IPS-18c (cell line): ENCODE results near the gene BPTF.
"Not testable (repeated sequence)": the region's sequence is repeated elsewhere in the genome, so short reads cannot be mapped to it uniquely, and the experiment has no call there.

Experiments
- H3K4me3 ChIP-seq: 2 replicates; pipeline ENCODE4 v1.7.0; 2013; ENCODE audit warnings: low read depth, mild to moderate bottlenecking, low read length, moderate library complexity; ENCODE audit not compliant: insufficient read depth
- H3K9me3 ChIP-seq: one replicate; pipeline ENCODE4 v1.6.1; 2013; ENCODE audit warnings: mild to moderate bottlenecking, low read length, moderate library complexity; ENCODE audit not compliant: control insufficient read depth, insufficient read depth

The BPTF gene

DNA sequence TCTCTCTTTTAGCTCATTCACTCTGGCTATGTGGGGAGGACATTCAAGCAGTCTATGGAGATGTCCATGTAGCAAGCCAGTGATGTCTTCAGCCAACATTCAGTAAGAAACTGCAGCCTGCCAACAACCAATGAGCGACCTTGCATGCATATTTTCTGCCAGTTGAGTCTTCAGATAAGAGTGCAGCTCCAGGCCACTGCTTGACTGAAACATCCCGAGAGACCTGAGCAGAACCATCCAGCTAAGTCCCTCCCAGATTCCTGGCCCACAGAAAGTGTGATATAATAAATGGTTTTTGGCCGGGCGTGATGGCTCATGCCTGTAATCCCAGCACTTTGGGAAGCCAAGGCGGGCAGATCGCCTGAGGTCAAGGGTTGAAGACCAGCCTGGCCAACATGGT is 181.5 kb downstream of the BPTF start:
- no peaks in the 10 kb centered on the region for H3K9me3 ChIP-seq
- H3K4me3 ChIP-seq = no peak overlapping the region

DNA sequence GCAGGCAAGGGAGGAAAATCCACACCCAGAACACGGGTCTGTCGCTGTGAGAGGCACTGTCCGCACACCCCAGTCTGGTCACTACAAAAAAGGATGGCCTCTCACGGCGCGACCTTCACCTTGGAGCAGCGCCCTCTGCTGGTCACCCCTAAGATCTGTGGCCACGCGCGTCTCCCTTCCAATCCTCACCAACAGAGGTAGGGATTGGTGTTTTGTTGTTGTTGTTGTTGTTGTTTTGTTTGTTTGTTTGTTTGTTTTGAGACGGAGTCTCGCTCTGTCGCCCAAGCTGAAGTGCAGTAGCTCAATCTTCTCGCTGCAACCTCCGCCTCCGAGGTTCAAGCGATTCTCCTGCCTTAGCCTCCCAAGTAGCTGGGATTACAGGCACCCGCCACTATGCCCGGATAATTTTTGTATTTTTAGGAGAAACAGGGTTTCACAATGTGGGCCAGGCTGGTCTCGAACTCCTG is 185.9 kb downstream of the BPTF start:
- Histone ChIP-seq H3K4me3 (no peak overlapping the region), H3K9me3 (no peaks in the 10 kb centered on the region)

- Histone ChIP-seq H3K9me3 (no peaks in the 10 kb centered on the region), H3K4me3 (no peak overlapping the region)
Measured at GRCh38 chr17:68013385-68013784, 188.1 kb downstream of the BPTF start.

GRCh38 chr17:68015081-68015723 is 189.9 kb downstream of the BPTF start:
- Histone ChIP-seq H3K9me3 (no peaks in the 10 kb centered on the region), H3K4me3 (no peak overlapping the region)

DNA sequence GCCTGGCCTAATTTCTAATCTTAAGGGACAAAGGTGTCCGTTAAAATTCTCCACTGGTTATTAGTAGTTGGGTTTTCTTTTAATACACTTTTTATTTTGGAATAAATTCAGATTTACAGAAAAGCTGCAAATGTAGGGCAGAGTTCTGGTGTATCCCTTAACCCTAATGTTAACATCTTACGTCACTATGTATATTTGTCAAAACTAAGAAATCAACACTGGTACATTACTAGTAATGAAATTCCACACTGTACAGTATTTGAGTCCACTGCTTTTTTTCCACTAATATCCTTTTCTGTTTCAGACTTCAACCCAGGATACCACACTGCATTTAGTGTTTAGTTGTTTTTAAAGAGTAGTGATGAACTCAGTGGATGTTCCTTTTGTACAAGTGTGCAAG is 191.5 kb downstream of the BPTF start:
- H3K9me3 ChIP-seq = no peaks in the 10 kb centered on the region
- no peak overlapping the region for H3K4me3 ChIP-seq

DNA sequence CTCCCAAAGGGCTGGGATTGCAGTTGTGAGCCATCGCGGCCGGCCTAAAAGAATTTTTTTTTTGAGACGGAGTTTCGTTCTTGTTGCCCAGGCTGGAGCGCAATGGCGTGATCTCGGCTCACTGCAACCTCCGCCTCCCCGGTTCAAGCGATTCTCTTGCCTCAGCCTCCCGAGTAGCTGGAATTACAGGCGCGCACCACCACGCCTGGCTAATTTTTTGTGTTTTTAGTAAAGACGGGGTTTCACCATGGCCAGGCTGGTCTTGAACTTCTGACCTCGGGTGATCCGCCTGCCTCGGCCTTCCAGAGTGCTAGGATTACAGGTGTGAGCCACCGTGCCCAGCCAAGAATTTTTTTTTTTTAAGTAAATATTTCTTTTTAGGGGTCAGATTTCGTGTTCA is 193.2 kb downstream of the BPTF start:
- not testable (repeated sequence) for H3K9me3 ChIP-seq, H3K4me3 ChIP-seq

- H3K9me3 ChIP-seq = no peaks in the 10 kb centered on the region
- H3K4me3 ChIP-seq = no peak overlapping the region
Measured at GRCh38 chr17:68019336-68019674, 194.0 kb downstream of the BPTF start.

DNA sequence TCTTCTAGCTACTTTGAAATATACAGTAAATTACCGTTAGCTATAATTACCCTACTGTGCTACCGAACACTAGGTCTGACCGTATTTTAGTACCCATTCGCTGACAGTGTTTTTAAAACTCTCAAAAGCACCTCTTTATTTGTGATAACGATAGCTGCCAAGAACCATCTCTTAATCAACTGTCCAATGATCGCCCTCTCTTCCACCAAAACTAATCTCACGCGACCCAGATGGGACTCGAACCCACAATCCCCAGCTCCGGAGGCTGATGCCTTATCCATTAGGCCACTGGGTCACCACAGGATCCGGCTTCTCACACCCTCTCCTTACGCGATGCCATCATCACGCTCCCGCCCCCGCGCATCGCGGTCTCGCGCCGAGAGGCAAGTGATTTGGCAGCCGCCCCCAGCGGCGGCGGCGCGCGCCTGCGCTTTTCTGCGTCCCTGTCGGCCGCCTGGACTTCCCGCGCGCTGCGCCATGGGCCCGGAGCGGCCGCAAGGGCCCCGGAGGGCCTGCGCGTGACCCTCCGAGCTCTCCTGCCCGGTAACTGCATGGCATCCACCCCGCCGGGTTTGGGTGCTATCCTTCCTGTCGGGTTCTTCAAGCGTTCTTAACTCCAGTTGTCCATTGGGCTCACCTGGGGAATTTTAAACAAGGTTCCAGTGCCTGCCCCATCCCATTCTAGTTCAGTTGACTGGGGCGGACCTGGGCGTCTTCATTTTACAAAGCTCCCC is 194.5 kb downstream of the BPTF start:
- Histone ChIP-seq H3K9me3 (no peaks in the 10 kb centered on the region), H3K4me3 (peak overlapping the region; percentile 47; the same call in 1 of the 2 replicates)

DNA sequence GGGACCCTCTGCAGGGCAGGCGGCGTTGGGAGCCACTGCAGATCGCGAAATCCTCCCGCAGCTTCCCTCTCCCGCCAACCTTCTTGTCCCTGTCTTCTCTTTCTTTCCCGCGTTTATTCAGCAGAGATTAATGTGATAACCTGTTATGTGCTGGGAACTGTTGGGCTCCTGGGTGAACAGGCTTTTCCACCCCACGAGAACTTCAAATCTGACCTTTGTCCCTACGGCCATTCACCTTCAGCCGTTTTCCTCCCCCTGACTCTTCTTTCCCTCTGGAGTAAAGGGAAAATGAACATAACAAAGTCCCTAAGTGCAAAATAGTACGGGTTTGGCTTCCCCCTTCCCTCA is 195.1 kb downstream of the BPTF start:
- H3K9me3 ChIP-seq = no peaks in the 10 kb centered on the region
- H3K4me3 ChIP-seq = peak overlapping the region; percentile 47; the same call in 1 of the 2 replicates

DNA sequence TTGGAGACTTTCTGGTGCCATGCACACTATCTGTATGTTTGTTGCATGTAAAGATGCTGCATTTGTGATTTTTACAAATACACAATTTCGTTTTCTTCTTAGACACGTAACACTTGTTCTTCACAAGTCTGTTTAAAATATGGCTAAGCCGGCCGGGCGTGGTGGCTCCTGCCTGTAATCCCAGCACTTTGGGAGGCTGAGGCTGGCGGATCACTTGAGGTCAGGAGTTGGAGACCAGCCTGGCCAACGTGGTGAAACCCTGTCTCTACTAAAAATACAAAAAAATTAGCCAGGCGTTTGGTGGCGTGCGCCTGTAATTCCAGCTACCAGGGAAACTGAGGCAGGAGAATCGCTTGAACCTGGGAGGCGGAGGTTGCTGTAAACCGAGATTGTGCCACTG is 195.5 kb downstream of the BPTF start:
- H3K4me3 ChIP-seq = peak overlapping the region; percentile 47; the same call in 1 of the 2 replicates
- H3K9me3 ChIP-seq = not testable (repeated sequence)

DNA sequence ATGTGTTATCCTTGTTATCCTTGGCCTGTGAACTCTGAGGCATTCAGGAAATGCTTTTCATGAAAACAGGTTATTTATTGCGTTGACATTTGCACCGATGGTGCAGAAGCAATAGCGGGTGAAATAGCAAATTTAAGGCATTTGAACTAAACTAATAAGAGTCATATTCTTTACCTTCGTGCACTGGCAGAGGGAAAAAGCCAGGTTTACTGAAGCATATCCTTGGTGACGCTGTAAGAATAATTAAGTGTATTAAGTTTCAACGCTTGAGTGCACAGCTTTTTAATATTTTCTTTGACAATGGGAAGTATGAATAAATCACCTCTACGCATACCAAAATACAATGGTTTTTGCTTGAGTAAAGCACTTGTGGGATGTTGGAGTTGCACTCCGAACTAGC is 196.7 kb downstream of the BPTF start:
- Histone ChIP-seq H3K9me3 (no peaks in the 10 kb centered on the region), H3K4me3 (no peak overlapping the region)

DNA sequence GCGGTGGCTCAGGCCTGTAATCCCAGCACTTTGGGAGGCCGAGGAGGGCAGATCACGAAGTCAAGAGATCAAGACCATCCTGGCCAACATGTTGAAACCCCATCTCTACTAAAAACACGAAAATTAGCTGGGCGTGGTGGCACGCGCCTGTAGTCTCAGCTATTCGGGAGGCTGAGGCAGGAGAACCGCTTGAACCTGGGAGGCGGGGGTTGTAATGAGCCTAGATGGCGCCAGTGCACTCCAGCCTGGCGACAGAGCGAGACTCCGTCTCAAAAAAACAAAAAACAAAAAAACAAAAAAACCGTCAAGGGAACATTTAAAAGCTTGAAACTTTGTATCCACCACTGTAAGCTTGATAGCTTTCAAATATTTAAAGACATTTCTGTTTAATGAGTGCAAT is 197.2 kb downstream of the BPTF start:
- not testable (repeated sequence) for H3K4me3 ChIP-seq, H3K9me3 ChIP-seq

- Histone ChIP-seq H3K4me3 (no peak overlapping the region), H3K9me3 (no peaks in the 10 kb centered on the region)
Measured at GRCh38 chr17:68029512-68030215, 204.4 kb downstream of the BPTF start.
